Endodermal cell (in vitro differentiated cells): ENCODE data around the gene AAR2. TPM values are rescaled to one million over a fixed set of nuclear protein-coding genes. Genes with fewer than 3 reads are reported as not detected.
A peak's percentile ranks its signal among the peaks of the same experiment; 100 is the strongest.

Experiments used
- DNase-seq: peaks from one replicate; pipeline ENCODE4 v3.0.0-alpha.2; 2017
- H3K27ac ChIP-seq: 2 replicates; pipeline ENCODE4 v1.5.1; 2013; ENCODE audit warnings: mild to moderate bottlenecking, low read depth, low read length, moderate library complexity
- H3K27me3 ChIP-seq: 2 replicates; pipeline ENCODE4 v1.6.1; 2013; ENCODE audit warnings: mild to moderate bottlenecking, low read length, moderate library complexity; ENCODE audit not compliant: insufficient read depth, control insufficient read depth, poor library complexity, severe bottlenecking
- H3K36me3 ChIP-seq: 2 replicates; pipeline ENCODE4 v1.7.0; 2013; ENCODE audit warnings: mild to moderate bottlenecking, low read length, moderate library complexity; ENCODE audit not compliant: control insufficient read depth, insufficient read depth
- H3K4me1 ChIP-seq: one replicate; pipeline ENCODE4 v1.7.0; 2013; ENCODE audit warnings: low read length; ENCODE audit not compliant: control insufficient read depth, insufficient read depth
- H3K4me3 ChIP-seq: 2 replicates; pipeline ENCODE4 v1.5.1; 2013; ENCODE audit warnings: mild to moderate bottlenecking, low read length, moderate library complexity
- H3K9ac ChIP-seq: 2 replicates; pipeline ENCODE4 v1.6.1; 2013; ENCODE audit warnings: mild to moderate bottlenecking, low read length, moderate library complexity; ENCODE audit not compliant: poor library complexity, severe bottlenecking; ENCODE audit errors: extremely low read depth
- H3K9me3 ChIP-seq: 2 replicates; pipeline ENCODE4 v1.6.1; 2013; ENCODE audit warnings: mild to moderate bottlenecking, low read length, moderate library complexity; ENCODE audit not compliant: control insufficient read depth
- H3K27ac Mint-ChIP-seq: 2 replicates; pipeline ENCODE4 v1.8.0; 2020; ENCODE audit warnings: mixed read lengths
- H3K27me3 Mint-ChIP-seq: 2 replicates; pipeline ENCODE4 v1.8.0; 2021; ENCODE audit warnings: mild to moderate bottlenecking, mixed read lengths; ENCODE audit not compliant: insufficient read depth
- H3K36me3 Mint-ChIP-seq: 2 replicates; pipeline ENCODE4 v1.8.0; 2020; ENCODE audit warnings: low read depth, mixed read lengths
- H3K4me1 Mint-ChIP-seq: 2 replicates; pipeline ENCODE4 v1.8.0; 2020; ENCODE audit warnings: mixed read lengths
- H3K4me3 Mint-ChIP-seq: 2 replicates; pipeline ENCODE4 v1.8.0; 2020; ENCODE audit warnings: mild to moderate bottlenecking, moderate library complexity, mixed read lengths
- H3K9me3 Mint-ChIP-seq: 2 replicates; pipeline ENCODE4 v1.8.0; 2020; ENCODE audit warnings: mild to moderate bottlenecking, mixed read lengths
- WGBS, 2 experiments: methylation state at CpG; one replicate each; pipeline versions ENCODE4 v1.1.5 to v1.1.7; 2013; ENCODE audit warnings: missing lambda C conversion rate in 2 of 2, mixed read lengths in 1 of 2; ENCODE audit not compliant: insufficient coverage in 1 of 2, insufficient read length in 1 of 2; 5-methylcytosine and 5-hydroxymethylcytosine counted together
- total RNA-seq, 2 donors: library from RNA; stranded (reverse); fragmentation: NEBNext Ultra II Directional in 1 of 2; extraction: Animal tissue kit (Norgen Biotek cat#: 25700) in 1 of 2; gene quantifications; 2 replicates in 1 of 2; 3 replicates in 1 of 2; pipeline ENCODE4 v1.2.1, GENCODE V29; 2021
- TF ChIP-seq, protein P1 (sequence below): fragments of 200-600 bp; sonication (generic); conservative IDR thresholded peaks from 2 replicates; pipeline ENCODE4 v1.5.0; 2021; ENCODE audit warnings: antibody characterized with exemption, mild to moderate bottlenecking

The AAR2 gene
- total RNA-seq, 2 donors from 2014 or later = 23.5 to 24.3 TPM

DNA sequence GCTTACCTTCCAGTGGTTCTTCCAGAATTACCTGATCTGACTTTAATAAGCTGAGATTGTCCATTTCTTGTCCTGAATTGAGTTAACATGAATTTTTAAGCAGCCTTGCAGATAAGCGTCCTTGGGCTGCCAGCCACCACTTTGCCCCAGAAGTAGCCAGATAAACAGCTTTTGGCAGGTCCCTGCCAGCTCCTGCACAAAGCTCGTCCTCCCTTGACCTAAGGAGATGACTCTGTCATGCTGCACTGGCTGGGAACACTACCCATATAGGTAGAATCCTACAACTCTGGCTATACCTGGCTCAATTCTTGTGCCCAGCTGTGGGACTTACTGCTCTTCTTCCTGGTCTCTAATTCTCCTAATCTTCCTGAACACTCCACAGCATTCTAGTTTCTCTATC lies 39.6 kb upstream of the AAR2 start:
- Histone ChIP-seq H3K9me3 (no peaks in the 10 kb centered on the region), H3K4me1 (no peaks in the 10 kb centered on the region), H3K4me3 (no peak overlapping the region), H3K36me3 (no peaks in the 10 kb centered on the region), H3K27ac (no peak overlapping the region), H3K27me3 (no peaks in the 10 kb centered on the region), H3K9ac (no peak overlapping the region)
- H3K4me3 Mint-ChIP-seq = no peak overlapping the region
- H3K27ac Mint-ChIP-seq = no peak overlapping the region
- 85 to 100% methylated on average over 2 of the region's 2 CpGs for WGBS, 2 experiments
- no peaks in the 10 kb centered on the region for H3K9me3 Mint-ChIP-seq
- DNase-seq = no peak
- no peaks in the 10 kb centered on the region for H3K27me3 Mint-ChIP-seq
- TF ChIP-seq, protein P1, sequence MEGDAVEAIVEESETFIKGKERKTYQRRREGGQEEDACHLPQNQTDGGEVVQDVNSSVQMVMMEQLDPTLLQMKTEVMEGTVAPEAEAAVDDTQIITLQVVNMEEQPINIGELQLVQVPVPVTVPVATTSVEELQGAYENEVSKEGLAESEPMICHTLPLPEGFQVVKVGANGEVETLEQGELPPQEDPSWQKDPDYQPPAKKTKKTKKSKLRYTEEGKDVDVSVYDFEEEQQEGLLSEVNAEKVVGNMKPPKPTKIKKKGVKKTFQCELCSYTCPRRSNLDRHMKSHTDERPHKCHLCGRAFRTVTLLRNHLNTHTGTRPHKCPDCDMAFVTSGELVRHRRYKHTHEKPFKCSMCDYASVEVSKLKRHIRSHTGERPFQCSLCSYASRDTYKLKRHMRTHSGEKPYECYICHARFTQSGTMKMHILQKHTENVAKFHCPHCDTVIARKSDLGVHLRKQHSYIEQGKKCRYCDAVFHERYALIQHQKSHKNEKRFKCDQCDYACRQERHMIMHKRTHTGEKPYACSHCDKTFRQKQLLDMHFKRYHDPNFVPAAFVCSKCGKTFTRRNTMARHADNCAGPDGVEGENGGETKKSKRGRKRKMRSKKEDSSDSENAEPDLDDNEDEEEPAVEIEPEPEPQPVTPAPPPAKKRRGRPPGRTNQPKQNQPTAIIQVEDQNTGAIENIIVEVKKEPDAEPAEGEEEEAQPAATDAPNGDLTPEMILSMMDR = no peak
- H3K36me3 Mint-ChIP-seq = peaks cover 7% of the 10 kb centered on the region
- no peaks in the 10 kb centered on the region for H3K4me1 Mint-ChIP-seq

DNA sequence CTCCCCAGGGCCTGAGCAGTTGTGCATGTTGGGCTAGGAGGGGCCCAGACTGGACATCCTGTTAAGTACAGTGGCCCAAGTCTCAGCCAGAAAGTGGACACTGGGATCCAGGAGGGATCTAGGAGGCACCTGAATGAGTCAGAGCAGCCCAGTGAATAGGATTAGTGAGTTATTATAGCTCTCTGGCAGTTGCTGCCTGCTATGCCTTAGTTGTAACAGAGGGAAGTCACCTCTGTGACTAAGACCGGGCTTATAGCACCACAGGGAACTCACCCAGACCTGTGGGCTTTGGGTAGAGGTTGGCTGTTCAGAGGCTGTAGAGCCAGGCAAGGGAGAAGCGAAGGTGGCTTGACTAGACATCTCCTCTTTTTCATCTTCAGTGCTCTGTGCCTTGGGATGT lies 39.0 kb upstream of the AAR2 start:
- no peak overlapping the region for H3K4me3 ChIP-seq
- no peak overlapping the region for H3K27ac Mint-ChIP-seq
- 86 to 96% methylated on average over 1 to 2 of the region's 2 CpGs for WGBS, 2 experiments
- H3K9me3 ChIP-seq = no peaks in the 10 kb centered on the region
- no peak for DNase-seq
- H3K27me3 ChIP-seq = no peaks in the 10 kb centered on the region
- H3K4me3 Mint-ChIP-seq = no peak overlapping the region
- no peak overlapping the region for H3K27ac ChIP-seq
- no peaks in the 10 kb centered on the region for H3K9me3 Mint-ChIP-seq
- TF ChIP-seq, protein P1 = no peak
- no peaks in the 10 kb centered on the region for H3K27me3 Mint-ChIP-seq
- H3K36me3 ChIP-seq = no peaks in the 10 kb centered on the region
- H3K9ac ChIP-seq = no peak overlapping the region
- H3K36me3 Mint-ChIP-seq = peaks cover 7% of the 10 kb centered on the region
- H3K4me1 Mint-ChIP-seq = no peaks in the 10 kb centered on the region
- H3K4me1 ChIP-seq = no peaks in the 10 kb centered on the region

DNA sequence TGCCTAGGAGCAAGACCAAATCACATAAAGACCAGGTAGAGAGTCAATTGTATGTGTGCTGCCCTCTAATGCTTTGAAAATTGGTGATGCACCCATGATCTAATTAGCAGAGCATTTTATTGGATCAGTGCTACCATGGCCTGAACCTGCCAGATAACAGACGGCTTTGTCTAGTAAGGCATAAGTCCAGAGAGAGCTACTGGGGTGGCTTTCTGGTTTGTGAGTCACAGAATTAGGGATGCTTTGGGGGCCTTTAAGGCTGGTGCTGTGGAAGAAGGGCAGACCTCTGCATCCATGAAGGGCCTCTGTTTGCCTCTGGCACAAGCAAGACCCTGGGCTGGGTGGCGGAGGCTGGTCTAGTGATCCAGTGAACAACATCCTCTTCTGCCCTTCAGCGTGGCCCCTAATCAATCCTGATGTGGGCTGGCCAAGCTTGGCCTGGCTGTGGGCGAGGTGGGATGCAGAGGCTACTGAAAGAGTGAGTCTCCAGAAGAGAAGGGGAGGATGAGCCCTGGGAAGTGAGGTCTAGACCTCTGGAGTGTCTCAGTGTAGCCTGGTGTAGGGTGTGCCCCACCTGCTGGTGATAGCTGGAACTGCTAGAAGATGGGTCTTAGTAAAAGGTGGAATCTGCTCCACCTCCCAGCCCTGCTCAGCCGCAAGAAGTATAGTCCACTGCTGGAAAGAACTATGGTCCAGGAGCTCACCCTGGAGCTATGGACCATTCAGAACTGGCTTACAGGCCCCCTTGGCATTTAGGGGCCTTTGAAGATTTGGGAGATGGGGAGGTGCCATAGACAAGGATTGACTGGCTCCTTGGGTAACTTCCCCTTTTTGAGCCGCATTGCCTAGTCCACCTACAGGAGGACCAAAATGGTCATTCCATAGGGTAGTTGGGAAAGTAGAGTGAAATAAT lies 36.7 kb upstream of the AAR2 start:
- no peaks in the 10 kb centered on the region for H3K4me1 ChIP-seq
- no peak overlapping the region for H3K27ac ChIP-seq
- no peak overlapping the region for H3K9ac ChIP-seq
- Mint-ChIP-seq H3K4me3 (no peak overlapping the region), H3K27ac (no peak overlapping the region), H3K9me3 (no peaks in the 10 kb centered on the region), H3K27me3 (no peaks in the 10 kb centered on the region), H3K4me1 (peaks cover 2% of the 10 kb centered on the region), H3K36me3 (peaks cover 5% of the 10 kb centered on the region)
- no peaks in the 10 kb centered on the region for H3K36me3 ChIP-seq
- TF ChIP-seq, protein P1 = peak; percentile 91
- H3K27me3 ChIP-seq = no peaks in the 10 kb centered on the region
- H3K4me3 ChIP-seq = no peak overlapping the region
- H3K9me3 ChIP-seq = no peaks in the 10 kb centered on the region
- peak; percentile 96 for DNase-seq
- 53 to 63% methylated on average over 3 to 6 of the region's 6 CpGs for WGBS, 2 experiments
